Umbilical cord (tissue), 1 donor: ENCODE measurements around the gene PLEKHD1. TPM values are rescaled to one million over a fixed set of nuclear protein-coding genes. Genes with fewer than 3 reads are reported as not detected.

Experiments
- total RNA-seq: library from RNA; depleted of rRNA; stranded (reverse); fragments of >200 nt; gene quantifications from one replicate; pipeline ENCODE4 v1.2.3, GENCODE V29; 2014; ENCODE audit warnings: low replicate concordance; ENCODE audit not compliant: insufficient read depth

PLEKHD1 gene
- total RNA-seq, 1 donor from 2014 or later = 3.1 TPM

Other genes with a start within 250 kb of the PLEKHD1 start
- gene GALNT16, start 224.6 kb upstream of the PLEKHD1 start, total RNA-seq = 0.96 TPM
- gene ERH, start 86.4 kb upstream of the PLEKHD1 start, total RNA-seq = 41.9 TPM
- 88.8 TPM for gene SLC39A9, start 86.0 kb upstream of the PLEKHD1 start, total RNA-seq
- 0.72 TPM for gene CCDC177, start 90.1 kb downstream of the PLEKHD1 start, total RNA-seq
- gene SUSD6, start 126.9 kb downstream of the PLEKHD1 start, total RNA-seq = 16.6 TPM